Measurements from ENCODE around the gene CEACAM18.

CEACAM18 gene

DNA sequence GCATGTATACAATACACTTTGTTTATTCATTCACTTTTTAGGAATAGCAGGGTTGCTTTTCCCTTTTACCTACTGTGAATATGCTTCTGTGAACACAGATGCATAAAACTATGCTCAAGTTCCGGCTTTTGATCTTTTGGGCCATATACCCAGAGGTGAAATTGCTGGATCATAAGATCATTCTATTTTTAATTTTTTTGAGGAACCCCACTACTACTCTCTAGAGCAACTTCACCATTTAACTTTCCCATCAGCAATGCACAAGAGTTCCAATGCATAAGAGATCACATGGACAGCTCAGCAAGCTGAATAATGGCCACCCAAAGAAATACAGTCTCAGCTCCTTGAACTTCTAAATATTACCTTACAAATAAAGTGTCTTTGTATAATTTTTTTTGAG, 43.9 kb upstream of the CEACAM18 start:
- no peak for TF ChIP-seq TCF12 (IDR thresholded peaks at IDR 0.05; ENCODE audit: low read depth)

DNA sequence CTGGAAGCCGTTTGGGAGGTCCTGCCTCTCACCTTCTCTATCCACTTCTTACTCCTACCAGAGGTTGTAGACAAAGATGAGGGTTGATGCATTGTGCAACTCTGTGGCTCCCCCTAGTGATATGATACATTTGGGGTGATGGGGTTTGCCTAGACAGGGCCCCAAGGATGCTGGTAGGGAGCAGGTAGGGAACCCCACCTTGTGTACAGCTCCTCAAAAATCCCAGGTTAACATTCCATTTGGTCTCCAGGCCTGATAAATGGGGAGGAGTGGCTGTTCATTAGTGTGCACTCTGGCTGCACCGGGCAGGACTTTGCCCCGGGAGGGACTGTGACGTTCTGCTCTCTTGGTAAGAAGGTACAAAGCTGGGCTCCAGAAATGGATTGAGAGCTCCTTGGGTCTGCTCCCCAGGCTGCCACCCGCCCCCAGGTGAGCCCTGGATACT, 39.3 kb upstream of the CEACAM18 start:
- peak; percentile 30; the same call in 1 of the 2 replicates for TF ChIP-seq RAD21 (IDR thresholded peaks at IDR 0.05; ENCODE audit: low read depth)
- no peak for TF ChIP-seq CREB1 (IDR thresholded peaks at IDR 0.05; ENCODE audit: low read depth)

- TF ChIP-seq FOXM1 (IDR thresholded peaks at IDR 0.05; ENCODE audit: borderline replicate concordance, low read depth) (no peak), RAD21 (IDR thresholded peaks at IDR 0.05; ENCODE audit: low read depth) (no peak), YY1 (IDR thresholded peaks at IDR 0.05; ENCODE audit: low read depth) (no peak), TEAD4 (IDR thresholded peaks at IDR 0.05) (no peak), NFIC (IDR thresholded peaks at IDR 0.05) (no peak)
- TF ChIP-seq, protein P1, sequence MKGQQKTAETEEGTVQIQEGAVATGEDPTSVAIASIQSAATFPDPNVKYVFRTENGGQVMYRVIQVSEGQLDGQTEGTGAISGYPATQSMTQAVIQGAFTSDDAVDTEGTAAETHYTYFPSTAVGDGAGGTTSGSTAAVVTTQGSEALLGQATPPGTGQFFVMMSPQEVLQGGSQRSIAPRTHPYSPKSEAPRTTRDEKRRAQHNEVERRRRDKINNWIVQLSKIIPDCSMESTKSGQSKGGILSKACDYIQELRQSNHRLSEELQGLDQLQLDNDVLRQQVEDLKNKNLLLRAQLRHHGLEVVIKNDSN (IDR thresholded peaks at IDR 0.05), result no peak
These were observed 38.3 kb upstream of the CEACAM18 start for GRCh38 chr19:51440052-51440451.

DNA sequence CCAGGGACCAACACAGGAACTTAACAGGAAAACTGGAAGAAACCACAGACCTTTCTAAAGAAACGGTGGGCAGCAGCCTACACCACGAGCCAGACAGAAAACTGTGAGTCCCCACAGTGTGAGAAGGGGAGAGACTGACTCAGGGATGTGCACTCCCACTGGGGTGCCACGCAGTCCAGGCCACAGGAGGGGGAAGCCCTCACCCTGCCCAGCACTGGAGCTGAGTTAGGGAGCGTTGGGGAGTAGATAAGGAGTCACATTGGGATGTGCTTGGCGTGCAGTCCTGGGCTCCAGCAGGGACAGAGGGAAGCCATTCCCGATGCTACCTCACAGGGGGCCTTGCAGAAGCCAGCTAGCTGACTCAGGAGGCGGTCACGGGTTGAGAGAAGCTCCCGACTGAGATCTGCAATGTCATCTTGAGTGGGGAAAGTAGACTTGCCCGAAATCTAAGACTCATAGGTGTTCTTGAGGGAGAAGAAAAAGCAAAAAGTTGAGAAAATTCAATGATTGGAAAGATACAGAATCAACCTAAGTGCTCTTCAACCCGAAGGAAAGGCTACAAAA, 37.4 kb upstream of the CEACAM18 start:
- no peak for TF ChIP-seq TAF1 (IDR thresholded peaks at IDR 0.05; ENCODE audit: low read depth)
- TF ChIP-seq, protein P2, sequence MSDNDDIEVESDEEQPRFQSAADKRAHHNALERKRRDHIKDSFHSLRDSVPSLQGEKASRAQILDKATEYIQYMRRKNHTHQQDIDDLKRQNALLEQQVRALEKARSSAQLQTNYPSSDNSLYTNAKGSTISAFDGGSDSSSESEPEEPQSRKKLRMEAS (IDR thresholded peaks at IDR 0.05), result no peak
- no peak for TF ChIP-seq RAD21 (IDR thresholded peaks at IDR 0.05; ENCODE audit: low read depth)
- TF ChIP-seq CREB1 (IDR thresholded peaks at IDR 0.05; ENCODE audit: low read depth), result no peak
- TF ChIP-seq, protein P3, sequence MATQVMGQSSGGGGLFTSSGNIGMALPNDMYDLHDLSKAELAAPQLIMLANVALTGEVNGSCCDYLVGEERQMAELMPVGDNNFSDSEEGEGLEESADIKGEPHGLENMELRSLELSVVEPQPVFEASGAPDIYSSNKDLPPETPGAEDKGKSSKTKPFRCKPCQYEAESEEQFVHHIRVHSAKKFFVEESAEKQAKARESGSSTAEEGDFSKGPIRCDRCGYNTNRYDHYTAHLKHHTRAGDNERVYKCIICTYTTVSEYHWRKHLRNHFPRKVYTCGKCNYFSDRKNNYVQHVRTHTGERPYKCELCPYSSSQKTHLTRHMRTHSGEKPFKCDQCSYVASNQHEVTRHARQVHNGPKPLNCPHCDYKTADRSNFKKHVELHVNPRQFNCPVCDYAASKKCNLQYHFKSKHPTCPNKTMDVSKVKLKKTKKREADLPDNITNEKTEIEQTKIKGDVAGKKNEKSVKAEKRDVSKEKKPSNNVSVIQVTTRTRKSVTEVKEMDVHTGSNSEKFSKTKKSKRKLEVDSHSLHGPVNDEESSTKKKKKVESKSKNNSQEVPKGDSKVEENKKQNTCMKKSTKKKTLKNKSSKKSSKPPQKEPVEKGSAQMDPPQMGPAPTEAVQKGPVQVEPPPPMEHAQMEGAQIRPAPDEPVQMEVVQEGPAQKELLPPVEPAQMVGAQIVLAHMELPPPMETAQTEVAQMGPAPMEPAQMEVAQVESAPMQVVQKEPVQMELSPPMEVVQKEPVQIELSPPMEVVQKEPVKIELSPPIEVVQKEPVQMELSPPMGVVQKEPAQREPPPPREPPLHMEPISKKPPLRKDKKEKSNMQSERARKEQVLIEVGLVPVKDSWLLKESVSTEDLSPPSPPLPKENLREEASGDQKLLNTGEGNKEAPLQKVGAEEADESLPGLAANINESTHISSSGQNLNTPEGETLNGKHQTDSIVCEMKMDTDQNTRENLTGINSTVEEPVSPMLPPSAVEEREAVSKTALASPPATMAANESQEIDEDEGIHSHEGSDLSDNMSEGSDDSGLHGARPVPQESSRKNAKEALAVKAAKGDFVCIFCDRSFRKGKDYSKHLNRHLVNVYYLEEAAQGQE (IDR thresholded peaks at IDR 0.05; ENCODE audit: low read depth), result no peak
- no peak for TF ChIP-seq TEAD4 (IDR thresholded peaks at IDR 0.05)
- no peak for TF ChIP-seq EP300 (IDR thresholded peaks at IDR 0.05; ENCODE audit: borderline replicate concordance)
- TF ChIP-seq NFIC (IDR thresholded peaks at IDR 0.05), result no peak
- no peak for TF ChIP-seq TCF12 (IDR thresholded peaks at IDR 0.05; ENCODE audit: low read depth)
- TF ChIP-seq YY1 (IDR thresholded peaks at IDR 0.05; ENCODE audit: low read depth), result no peak
- TF ChIP-seq ZBTB7A (IDR thresholded peaks at IDR 0.05; ENCODE audit: low read depth), result no peak
- no peak for TF ChIP-seq CEBPB (IDR thresholded peaks at IDR 0.05)
- TF ChIP-seq EGR1 (IDR thresholded peaks at IDR 0.05), result no peak

- TF ChIP-seq CREB1 (IDR thresholded peaks at IDR 0.05; ENCODE audit: low read depth), result no peak
- TF ChIP-seq YY1 (IDR thresholded peaks at IDR 0.05; ENCODE audit: low read depth), result no peak
- TF ChIP-seq NFIC (IDR thresholded peaks at IDR 0.05), result no peak
- no peak for TF ChIP-seq TAF1 (IDR thresholded peaks at IDR 0.05; ENCODE audit: low read depth)
- TF ChIP-seq FOXM1 (IDR thresholded peaks at IDR 0.05; ENCODE audit: borderline replicate concordance, low read depth), result no peak
- no peak for TF ChIP-seq TEAD4 (IDR thresholded peaks at IDR 0.05)
- TF ChIP-seq, protein P2 (IDR thresholded peaks at IDR 0.05), result no peak
- TF ChIP-seq EP300 (IDR thresholded peaks at IDR 0.05; ENCODE audit: borderline replicate concordance), result no peak
- TF ChIP-seq, protein P3 (IDR thresholded peaks at IDR 0.05; ENCODE audit: low read depth), result no peak
- TF ChIP-seq, protein P1 (IDR thresholded peaks at IDR 0.05), result no peak
- no peak for TF ChIP-seq RAD21 (IDR thresholded peaks at IDR 0.05; ENCODE audit: low read depth)
These were observed 36.6 kb upstream of the CEACAM18 start for GRCh38 chr19:51441410-51442390.

DNA sequence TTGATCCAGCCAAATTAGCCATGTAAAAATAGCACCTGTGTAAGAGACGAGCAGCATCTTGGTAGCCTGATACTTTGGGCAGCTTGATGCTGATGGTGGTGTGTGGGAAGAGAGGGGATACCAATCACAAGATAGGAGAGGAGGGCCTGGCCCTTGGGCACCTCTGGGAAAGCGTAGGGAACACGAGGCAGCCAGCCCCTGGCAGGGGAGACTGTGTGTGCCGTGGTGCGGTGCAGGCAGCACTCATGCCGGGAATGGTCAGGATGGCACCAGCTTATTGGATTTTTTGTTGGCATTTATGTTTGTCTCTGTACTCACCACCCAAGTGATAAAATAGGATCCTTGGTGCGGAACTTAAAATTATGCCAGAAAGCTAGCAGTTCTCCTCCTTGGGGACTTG, 30.3 kb upstream of the CEACAM18 start:
- TF ChIP-seq, protein P1 (IDR thresholded peaks at IDR 0.05), result no peak
- TF ChIP-seq TEAD4 (IDR thresholded peaks at IDR 0.05), result no peak
- TF ChIP-seq TAF1 (IDR thresholded peaks at IDR 0.05; ENCODE audit: low read depth), result no peak
- TF ChIP-seq, protein P3 (IDR thresholded peaks at IDR 0.05; ENCODE audit: low read depth), result no peak
- TF ChIP-seq RAD21 (IDR thresholded peaks at IDR 0.05; ENCODE audit: low read depth), result no peak
- TF ChIP-seq, protein P2 (IDR thresholded peaks at IDR 0.05), result no peak
- no peak for TF ChIP-seq FOXM1 (IDR thresholded peaks at IDR 0.05; ENCODE audit: borderline replicate concordance, low read depth)
- TF ChIP-seq EGR1 (IDR thresholded peaks at IDR 0.05), result no peak
- TF ChIP-seq CREB1 (IDR thresholded peaks at IDR 0.05; ENCODE audit: low read depth), result no peak
- no peak for TF ChIP-seq TCF12 (IDR thresholded peaks at IDR 0.05; ENCODE audit: low read depth)
- TF ChIP-seq CEBPB (IDR thresholded peaks at IDR 0.05), result no peak
- TF ChIP-seq YY1 (IDR thresholded peaks at IDR 0.05; ENCODE audit: low read depth), result no peak
- TF ChIP-seq ZBTB7A (IDR thresholded peaks at IDR 0.05; ENCODE audit: low read depth), result no peak
- no peak for TF ChIP-seq EP300 (IDR thresholded peaks at IDR 0.05; ENCODE audit: borderline replicate concordance)
- no peak for TF ChIP-seq NFIC (IDR thresholded peaks at IDR 0.05)

Data from Ishikawa (cell line).